HG02610 (cell line): ENCODE measurements around the gene PSME1.

ENCODE experiments used
- ATAC-seq: cut with Tn5 transposase; IDR thresholded peaks from one replicate; pipeline ENCODE4 v1.9.1; 2021; ENCODE audit warnings: mild to moderate bottlenecking, moderate library complexity; ENCODE audit not compliant: unreplicated experiment

Gene PSME1

GRCh38 chr14:24145690-24146452 lies 9.9 kb downstream of the PSME1 start:
- no peak for ATAC-seq

- peak; percentile 66 for ATAC-seq
Measured at GRCh38 chr14:24146453-24146977, 10.5 kb downstream of the PSME1 start, which contains the start of gene PSME2. TSS of gene PSME2 (minus strand) at chr14:24146610. CDS start at chr14:24146581, 29 bp downstream.

GRCh38 chr14:24146978-24147760 lies 11.2 kb downstream of the PSME1 start, which contains the start of gene RNF31:
TSS of gene RNF31 (plus strand) at chr14:24147498. CDS start at chr14:24147699, 201 bp downstream.
- ATAC-seq, result peak; percentile 88

GRCh38 chr14:24147761-24148428 lies 11.9 kb downstream of the PSME1 start:
- ATAC-seq, result no peak

- no peak for ATAC-seq
Measured at GRCh38 chr14:24149302-24149969, 13.4 kb downstream of the PSME1 start.

- no peak for ATAC-seq
Measured at GRCh38 chr14:24150061-24150460, 14.1 kb downstream of the PSME1 start.

- ATAC-seq, result no peak
Measured at GRCh38 chr14:24150567-24150966, 14.6 kb downstream of the PSME1 start.

- no peak for ATAC-seq
Measured at GRCh38 chr14:24150993-24151392, 15.0 kb downstream of the PSME1 start.

GRCh38 chr14:24151404-24152080 lies 15.5 kb downstream of the PSME1 start:
- no peak for ATAC-seq

GRCh38 chr14:24155100-24155499 lies 19.1 kb downstream of the PSME1 start:
- ATAC-seq, result no peak

GRCh38 chr14:24156840-24157239 lies 20.8 kb downstream of the PSME1 start:
- ATAC-seq, result no peak

- no peak for ATAC-seq
Measured at GRCh38 chr14:24157331-24157730, 21.3 kb downstream of the PSME1 start.

- ATAC-seq, result no peak
Measured at GRCh38 chr14:24159777-24160498, 23.9 kb downstream of the PSME1 start.

GRCh38 chr14:24160499-24160849 lies 24.5 kb downstream of the PSME1 start:
- no peak for ATAC-seq

- ATAC-seq, result peak; percentile 77
Measured at GRCh38 chr14:24160850-24161804, 25.1 kb downstream of the PSME1 start, which contains the start of gene IRF9. TSS of gene IRF9 (plus strand) at chr14:24161265. CDS start at chr14:24162145, 880 bp downstream.

GRCh38 chr14:24162093-24162492 lies 26.1 kb downstream of the PSME1 start:
- ATAC-seq, result no peak

GRCh38 chr14:24164518-24164991 lies 28.6 kb downstream of the PSME1 start:
- no peak for ATAC-seq

GRCh38 chr14:24165785-24166184 lies 29.8 kb downstream of the PSME1 start:
- no peak for ATAC-seq
